GM21526 (cell line): ENCODE measurements around the gene SNRPE.

ENCODE experiments used
- ATAC-seq: cut with Tn5 transposase; IDR thresholded peaks from one replicate; pipeline ENCODE4 v1.9.1; 2021; ENCODE audit warnings: moderate library complexity; ENCODE audit not compliant: unreplicated experiment, low FRiP score

SNRPE gene

GRCh38 chr1:203878422-203878821 lies 17.0 kb downstream of the SNRPE start:
- no peak for ATAC-seq

DNA sequence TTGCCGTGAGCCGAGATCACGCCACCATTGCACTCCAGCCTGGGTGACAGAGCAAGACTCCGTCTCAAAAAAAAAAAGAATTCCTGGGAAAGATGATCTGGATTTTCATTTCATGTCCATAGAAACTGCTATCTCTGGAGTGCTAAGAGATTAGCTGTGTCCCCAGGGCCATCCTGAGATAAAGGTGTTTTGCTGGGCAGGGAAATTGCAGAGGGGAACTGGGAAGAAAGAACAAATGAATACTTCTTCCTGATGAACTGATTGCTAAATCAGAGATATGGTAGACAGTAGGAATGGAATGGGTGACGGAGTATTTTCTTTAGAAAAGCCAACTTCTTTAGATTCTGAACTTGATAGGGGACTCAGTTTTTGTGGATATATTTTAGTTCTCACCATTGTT lies 19.2 kb downstream of the SNRPE start:
- ATAC-seq = no peak

DNA sequence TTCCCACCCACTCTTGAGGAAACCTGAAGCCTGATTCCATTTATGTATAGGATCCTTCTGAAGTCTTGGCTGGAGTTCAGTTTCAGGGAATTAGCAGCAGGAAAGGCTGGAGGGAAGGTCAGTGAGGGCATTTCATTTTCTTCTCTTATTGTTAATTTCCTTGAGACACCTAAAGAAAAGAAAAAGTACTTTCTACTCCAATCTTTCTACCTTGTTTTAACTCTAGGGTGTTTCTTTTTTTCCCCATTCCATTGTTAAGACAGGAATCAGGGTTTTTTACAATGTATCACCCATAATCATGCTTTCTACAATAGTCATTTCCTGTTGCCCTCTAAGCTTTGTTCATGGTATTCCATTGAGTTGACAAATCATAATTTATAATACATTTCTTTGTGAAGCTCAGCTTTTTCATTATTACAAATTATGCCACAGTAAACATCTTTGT lies 27.4 kb downstream of the SNRPE start:
- ATAC-seq = no peak

- ATAC-seq = no peak
Measured at GRCh38 chr1:203891950-203892349, 30.6 kb downstream of the SNRPE start.

- no peak for ATAC-seq
Measured at GRCh38 chr1:203898458-203899352, 37.3 kb downstream of the SNRPE start.

- ATAC-seq = no peak
Measured at GRCh38 chr1:203899353-203899716, 37.9 kb downstream of the SNRPE start.

DNA sequence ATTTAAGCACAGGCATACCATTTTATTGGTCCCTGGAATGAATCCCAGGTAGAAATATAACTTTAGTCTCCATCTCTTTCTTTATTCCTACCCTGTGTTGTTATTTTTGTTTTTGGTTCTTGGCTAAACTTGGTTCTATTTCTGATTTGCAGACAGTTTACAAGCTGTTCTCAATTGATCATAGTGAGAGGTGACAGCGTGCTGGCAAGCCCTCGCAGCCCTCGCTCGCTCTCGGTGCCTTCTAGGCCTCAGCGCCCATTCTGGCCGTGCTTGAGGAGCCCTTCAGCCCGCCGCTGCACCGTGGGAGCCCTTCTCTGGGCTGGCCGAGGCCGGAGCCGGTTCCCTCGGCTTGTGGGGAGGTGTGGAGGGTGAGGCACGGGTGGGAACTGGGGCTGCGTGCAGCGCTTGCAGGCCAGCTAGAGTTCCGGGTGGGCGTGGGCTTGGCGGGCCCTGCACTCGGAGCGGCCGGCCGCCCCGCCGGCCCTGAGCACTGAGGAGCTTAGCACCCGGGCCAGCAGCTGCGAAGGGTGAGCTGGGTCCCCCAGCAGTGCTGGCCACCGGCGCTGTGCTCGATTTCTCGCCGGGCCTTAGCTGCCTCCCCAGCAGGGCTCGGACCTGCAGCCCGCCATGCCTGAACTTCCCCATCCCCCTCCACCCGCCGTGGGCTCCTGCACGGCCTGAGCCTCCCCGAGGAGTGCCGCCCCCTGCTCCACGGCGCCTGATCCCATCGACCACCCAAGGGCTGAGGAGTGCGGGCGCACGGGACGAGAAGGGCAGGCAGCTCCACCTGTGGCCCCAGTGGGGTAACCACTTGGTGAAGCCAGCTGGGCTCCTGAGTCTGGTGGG lies 38.7 kb downstream of the SNRPE start:
- no peak for ATAC-seq

DNA sequence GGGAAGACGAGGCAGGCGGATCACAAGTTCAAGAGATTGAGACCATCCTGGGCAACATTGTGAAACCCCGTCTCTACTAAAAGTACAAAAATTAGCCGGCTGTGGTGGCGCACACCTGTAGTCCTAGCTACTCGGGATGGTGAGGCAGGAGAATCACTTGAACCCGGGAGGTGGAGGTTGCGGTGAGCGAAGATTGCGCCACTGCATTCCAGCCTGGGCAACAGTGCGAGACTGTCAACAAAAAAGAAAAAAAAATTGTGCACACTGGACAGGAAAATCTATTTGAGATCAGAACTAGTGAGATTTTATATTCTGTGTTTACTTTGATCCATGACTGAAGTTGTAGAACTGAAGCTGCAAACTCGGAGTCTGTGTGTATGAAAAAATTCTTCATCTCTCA lies 40.2 kb downstream of the SNRPE start:
- no peak for ATAC-seq

DNA sequence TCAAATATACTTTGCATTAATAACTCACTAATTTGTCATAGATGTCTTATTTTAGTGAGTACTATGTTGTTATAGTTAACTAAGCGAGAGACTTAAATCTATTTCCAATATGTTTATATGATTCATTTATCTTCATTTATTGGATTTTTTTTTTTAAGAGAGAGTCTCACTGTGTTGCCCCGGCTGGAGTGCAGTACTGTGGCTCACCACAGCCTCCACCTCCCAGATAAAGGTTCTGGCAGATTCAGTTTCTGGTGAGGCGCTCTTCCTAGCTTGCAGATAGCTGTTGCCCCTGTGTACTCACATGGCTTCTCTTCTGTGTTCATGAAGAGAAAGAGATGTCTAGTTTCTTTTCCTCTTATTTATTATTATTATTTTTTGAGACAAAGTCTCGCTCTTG lies 43.9 kb downstream of the SNRPE start:
- no peak for ATAC-seq

- no peak for ATAC-seq
Measured at GRCh38 chr1:203906932-203907331, 45.5 kb downstream of the SNRPE start.

- ATAC-seq = no peak
Measured at GRCh38 chr1:203907901-203908300, 46.5 kb downstream of the SNRPE start.

DNA sequence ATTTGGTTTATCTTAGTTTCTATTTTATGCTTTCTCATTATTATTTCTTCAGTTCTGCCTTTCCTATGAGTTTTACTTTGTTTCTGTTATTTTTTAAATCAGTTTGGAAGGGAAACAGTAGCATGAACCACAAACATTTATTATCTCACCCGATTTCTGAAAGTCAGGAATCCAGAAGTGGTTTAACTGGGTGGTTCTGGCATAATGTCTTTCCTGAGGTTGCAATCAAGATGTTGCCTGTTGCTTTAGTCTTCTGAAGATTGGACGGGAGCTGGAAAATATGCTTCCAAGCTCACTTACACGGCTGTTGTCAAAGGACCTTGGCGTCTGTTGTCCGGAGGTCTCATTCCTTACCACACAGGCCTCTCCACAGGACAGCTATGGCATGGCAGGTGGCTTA lies 50.4 kb downstream of the SNRPE start:
- no peak for ATAC-seq

GRCh38 chr1:203913073-203913521 lies 51.7 kb downstream of the SNRPE start:
- no peak for ATAC-seq

GRCh38 chr1:203914292-203914691 lies 52.9 kb downstream of the SNRPE start:
- no peak for ATAC-seq

GRCh38 chr1:203915811-203916210 lies 54.4 kb downstream of the SNRPE start:
- ATAC-seq = no peak

- no peak for ATAC-seq
Measured at GRCh38 chr1:203916756-203917155, 55.4 kb downstream of the SNRPE start.
